HG03095 (cell line): ENCODE results near the gene RAB18.
"Not testable (repeated sequence)": the region's sequence is repeated elsewhere in the genome, so short reads cannot be mapped to it uniquely, and the experiment has no call there.

ENCODE experiments used
- ATAC-seq: cut with Tn5 transposase; IDR thresholded peaks from one replicate; pipeline ENCODE4 v1.9.1; 2021; ENCODE audit warnings: moderate library complexity; ENCODE audit not compliant: unreplicated experiment

RAB18 gene

GRCh38 chr10:27504007-27504807 is at the start of gene RAB18:
Gene RAB18 (plus strand): TSS chr10:27504304. CDS start chr10:27504370, 66 bp downstream.
- peak; percentile 98 for ATAC-seq

GRCh38 chr10:27454837-27455236 is 49.3 kb upstream of the RAB18 start:
- ATAC-seq: no peak

GRCh38 chr10:27457261-27457945 is 46.7 kb upstream of the RAB18 start:
- ATAC-seq: no peak

- no peak for ATAC-seq
Observed at GRCh38 chr10:27457966-27458365, 46.1 kb upstream of the RAB18 start.

GRCh38 chr10:27461312-27461711 is 42.8 kb upstream of the RAB18 start:
- no peak for ATAC-seq

- no peak for ATAC-seq
Observed at GRCh38 chr10:27463961-27464360, 40.1 kb upstream of the RAB18 start.

- ATAC-seq: no peak
Observed at GRCh38 chr10:27464993-27465392, 39.1 kb upstream of the RAB18 start.

GRCh38 chr10:27465596-27465995 is 38.5 kb upstream of the RAB18 start:
- ATAC-seq: not testable (repeated sequence)

GRCh38 chr10:27470885-27471284 is 33.2 kb upstream of the RAB18 start:
- no peak for ATAC-seq

- no peak for ATAC-seq
Observed at GRCh38 chr10:27474741-27475140, 29.4 kb upstream of the RAB18 start.

- no peak for ATAC-seq
Observed at GRCh38 chr10:27479016-27479415, 25.1 kb upstream of the RAB18 start.

GRCh38 chr10:27481486-27481885 is 22.6 kb upstream of the RAB18 start:
- no peak for ATAC-seq

- ATAC-seq: no peak
Observed at GRCh38 chr10:27482984-27483956, 20.8 kb upstream of the RAB18 start.

- no peak for ATAC-seq
Observed at GRCh38 chr10:27485368-27485767, 18.7 kb upstream of the RAB18 start.

- ATAC-seq: no peak
Observed at GRCh38 chr10:27485986-27486385, 18.1 kb upstream of the RAB18 start.

GRCh38 chr10:27490807-27491206 is 13.3 kb upstream of the RAB18 start:
- no peak for ATAC-seq

GRCh38 chr10:27494116-27494805 is 9.8 kb upstream of the RAB18 start:
- no peak for ATAC-seq

- ATAC-seq: no peak
Observed at GRCh38 chr10:27496137-27496536, 8.0 kb upstream of the RAB18 start.

GRCh38 chr10:27500096-27500495 is 4.0 kb upstream of the RAB18 start:
- ATAC-seq: no peak

- no peak for ATAC-seq
Observed at GRCh38 chr10:27500886-27501285, 3.2 kb upstream of the RAB18 start.
